Measurements from ENCODE around the gene CAMK2B. TPM values are rescaled to one million over a fixed set of nuclear protein-coding genes. Genes with fewer than 3 reads are reported as not detected.

CAMK2B gene
- total RNA-seq, 1 experiment from 2014 or later: 0.13 TPM

- no peaks in the 10 kb centered on the region for H3K36me3 ChIP-seq (ENCODE audit: insufficient read depth, low read length, poor library complexity, severe bottlenecking)
- CTCF ChIA-PET: no interaction called here
- peaks cover 38% of the 10 kb centered on the region for H3K27me3 ChIP-seq (replicated peaks; ENCODE audit: insufficient read depth, low read depth, low read length, poor library complexity)
- H3K4me3 ChIP-seq (ENCODE audit: low read depth, low read length, poor library complexity, severe bottlenecking): no peak overlapping the region
- H3K4me1 ChIP-seq (ENCODE audit: insufficient read depth, low read length, poor library complexity, severe bottlenecking): no peaks in the 10 kb centered on the region
- BruUV-seq (replicated peaks): no TSS peak
- H3K27ac ChIP-seq (ENCODE audit: low read depth, low read length, poor library complexity, severe bottlenecking): no peak overlapping the region
- intact Hi-C loops (cut with micrococcal nuclease; ENCODE audit: unreplicated experiment): no loop called here
- no peak for TF ChIP-seq EZH2 (IDR thresholded peaks at IDR 0.05; ENCODE audit: borderline replicate concordance, low read depth, low read length, poor library complexity, severe bottlenecking)
- no peak for TF ChIP-seq CTCF (conservative IDR thresholded peaks at IDR 0.05; ENCODE audit: low read depth, low read length)
- POLR2A ChIA-PET (ENCODE audit: low non-redundant PET): no interaction called here
- H3K9me3 ChIP-seq (ENCODE audit: low read depth, low read length, poor library complexity, severe bottlenecking): no peaks in the 10 kb centered on the region
- DNase-seq (ENCODE audit: low spot score): no peak
These were observed 33.5 kb downstream of the CAMK2B start for GRCh38 chr7:44291733-44292419.

- intact Hi-C loops (cut with micrococcal nuclease; ENCODE audit: unreplicated experiment): no loop called here
- no peaks in the 10 kb centered on the region for H3K36me3 ChIP-seq (ENCODE audit: insufficient read depth, low read length, poor library complexity, severe bottlenecking)
- BruUV-seq (replicated peaks): no TSS peak
- H3K4me1 ChIP-seq (ENCODE audit: insufficient read depth, low read length, poor library complexity, severe bottlenecking): no peaks in the 10 kb centered on the region
- no peak overlapping the region for H3K27ac ChIP-seq (ENCODE audit: low read depth, low read length, poor library complexity, severe bottlenecking)
- DNase-seq (ENCODE audit: low spot score): no peak
- H3K4me3 ChIP-seq (ENCODE audit: low read depth, low read length, poor library complexity, severe bottlenecking): no peak overlapping the region
- no peaks in the 10 kb centered on the region for H3K9me3 ChIP-seq (ENCODE audit: low read depth, low read length, poor library complexity, severe bottlenecking)
- peaks cover 32% of the 10 kb centered on the region for H3K27me3 ChIP-seq (replicated peaks; ENCODE audit: insufficient read depth, low read depth, low read length, poor library complexity)
- CTCF ChIA-PET: no interaction called here
- TF ChIP-seq CTCF (conservative IDR thresholded peaks at IDR 0.05; ENCODE audit: low read depth, low read length): no peak
- TF ChIP-seq EZH2 (IDR thresholded peaks at IDR 0.05; ENCODE audit: borderline replicate concordance, low read depth, low read length, poor library complexity, severe bottlenecking): no peak
- POLR2A ChIA-PET (ENCODE audit: low non-redundant PET): no interaction called here
These were observed 34.2 kb downstream of the CAMK2B start for GRCh38 chr7:44291066-44291732.

GRCh38 chr7:44290252-44290620 lies 35.2 kb downstream of the CAMK2B start:
- BruUV-seq (replicated peaks): no TSS peak
- H3K27ac ChIP-seq (ENCODE audit: low read depth, low read length, poor library complexity, severe bottlenecking): no peak overlapping the region
- no peaks in the 10 kb centered on the region for H3K36me3 ChIP-seq (ENCODE audit: insufficient read depth, low read length, poor library complexity, severe bottlenecking)
- no peak for DNase-seq (ENCODE audit: low spot score)
- CTCF ChIA-PET: no interaction called here
- no peaks in the 10 kb centered on the region for H3K4me1 ChIP-seq (ENCODE audit: insufficient read depth, low read length, poor library complexity, severe bottlenecking)
- H3K27me3 ChIP-seq (replicated peaks; ENCODE audit: insufficient read depth, low read depth, low read length, poor library complexity): peaks cover 23% of the 10 kb centered on the region
- intact Hi-C loops (cut with micrococcal nuclease; ENCODE audit: unreplicated experiment): no loop called here
- H3K4me3 ChIP-seq (ENCODE audit: low read depth, low read length, poor library complexity, severe bottlenecking): no peak overlapping the region
- H3K9me3 ChIP-seq (ENCODE audit: low read depth, low read length, poor library complexity, severe bottlenecking): no peaks in the 10 kb centered on the region
- POLR2A ChIA-PET (ENCODE audit: low non-redundant PET): no interaction called here
- TF ChIP-seq CTCF (conservative IDR thresholded peaks at IDR 0.05; ENCODE audit: low read depth, low read length) (no peak), EZH2 (IDR thresholded peaks at IDR 0.05; ENCODE audit: borderline replicate concordance, low read depth, low read length, poor library complexity, severe bottlenecking) (no peak)
